Transverse colon (tissue), 4 donors: ENCODE results near the gene SMTNL2. TPM values are rescaled to one million over a fixed set of nuclear protein-coding genes. Genes with fewer than 3 reads are reported as not detected.
"Not testable (repeated sequence)": the region's sequence is repeated elsewhere in the genome, so short reads cannot be mapped to it uniquely, and the experiment has no call there.

Experiments used
- DNase-seq: peaks from one replicate; pipeline ENCODE4 v3.0.0-alpha.2; 2019
- H3K27ac ChIP-seq, 4 donors: fragments of 200-600 bp; sonication (generic); 2 replicates each; pipeline ENCODE4 v1.5.1; 2016 to 2018; ENCODE audit warnings: inconsistent platforms in 4 of 4
- H3K27me3 ChIP-seq: fragments of 200-600 bp; sonication (generic); 2 replicates; pipeline ENCODE4 v1.5.1; 2017; ENCODE audit warnings: inconsistent platforms
- H3K36me3 ChIP-seq, 4 donors: fragments of 200-600 bp; sonication (generic); 2 replicates each; pipeline ENCODE4 v1.5.1; 2017 to 2019; ENCODE audit warnings: inconsistent platforms in 4 of 4
- H3K4me1 ChIP-seq, 4 donors: fragments of 200-600 bp; sonication (generic); 2 replicates each; pipeline ENCODE4 v1.5.1; 2017 to 2020; ENCODE audit warnings: inconsistent platforms in 4 of 4
- H3K4me3 ChIP-seq, 4 donors: fragments of 200-600 bp; sonication (generic); 1 replicate in 1 of 4; 2 replicates in 3 of 4; pipeline versions ENCODE4 v1.5.1 to v1.6.1; 2017 to 2019; ENCODE audit warnings: inconsistent platforms in 4 of 4
- H3K9me3 ChIP-seq, 2 donors: fragments of 200-600 bp; sonication (generic); 2 replicates each; pipeline ENCODE4 v1.5.1; 2017 to 2019; ENCODE audit warnings: inconsistent platforms in 2 of 2
- CTCF ChIP-seq, 5 experiments: fragments of 200-600 bp in 3 of 5; fragments of 450-650 bp in 2 of 5; sonication (generic) in 3 of 5; IDR thresholded peaks; 1 replicate in 2 of 5; 2 replicates in 3 of 5; pipeline ENCODE4 v1.5.1; 2016 to 2017; ENCODE audit warnings: antibody characterized with exemption in 5 of 5, inconsistent platforms in 3 of 5, mild to moderate bottlenecking in 2 of 5, moderate library complexity in 1 of 5
- EP300 ChIP-seq: sonication (generic); formaldehyde crosslinking; IDR thresholded peaks from one replicate; pipeline ENCODE4 v1.6.1; 2017; ENCODE audit warnings: antibody characterized with exemption, low read depth
- POLR2A ChIP-seq: fragments of 450-650 bp; IDR thresholded peaks from one replicate; pipeline ENCODE4 v1.6.1; 2016; ENCODE audit warnings: antibody characterized with exemption, mild to moderate bottlenecking, moderate library complexity
- POLR2AphosphoS5 ChIP-seq, 3 donors: sonication (generic); formaldehyde crosslinking; IDR thresholded peaks; one replicate each; pipeline ENCODE4 v1.6.1; 2016; ENCODE audit warnings: antibody characterized with exemption in 3 of 3
- WGBS, 2 donors: methylation state at CpG; one replicate each; pipeline ENCODE4 v1.1.5; 2018; ENCODE audit warnings: low coverage in 1 of 2; 5-methylcytosine and 5-hydroxymethylcytosine counted together
- in situ Hi-C, 4 donors: fragments of 200-750 bp; cut with MboI; loops; one replicate each; pipeline versions ENCODE4 v1.15.0 to v1.15.1; 2017; ENCODE audit warnings: low sequenced_read_pairs in 3 of 4, low pct_ligation_motif_present in 1 of 4, low pct_unique_long_range_greater_than_20kb in 1 of 4
- intact Hi-C: fragments of 100-400 bp; cut with DNase I; formaldehyde crosslinking; loops from one replicate; pipeline ENCODE4 v1.15.1; 2023; ENCODE audit warnings: low total_unique reads
- small RNA-seq, 4 donors: library from RNA; depleted of rRNA; stranded (forward); fragments of <200 nt; gene quantifications; one replicate each; pipeline ENCODE3, GENCODE V24; 2016
- total RNA-seq, 4 donors: library from RNA; depleted of rRNA; stranded (reverse); fragments of >200 nt; gene quantifications; one replicate each; pipeline ENCODE4 v1.1.0, GENCODE V29; 2016

Gene SMTNL2
- total RNA-seq, 4 donors from 2014 or later = 0.16 to 0.96 (median 0.40) TPM; not detected in 1

- no peak for DNase-seq
- Histone ChIP-seq H3K4me1 (peaks cover 0 to 16% (median 12%) of the 10 kb centered on the region in 4 donors), H3K4me3 (no peak overlapping the region), H3K9me3 (no peaks in the 10 kb centered on the region), H3K27me3 (no peaks in the 10 kb centered on the region), H3K36me3 (no peaks in the 10 kb centered on the region), H3K27ac (no peak overlapping the region)
- intact Hi-C loops = no loop called here
- TF ChIP-seq POLR2AphosphoS5 (IDR thresholded peaks at IDR 0.05) = no peak
- TF ChIP-seq CTCF (IDR thresholded peaks at IDR 0.05) = no peak
- no peak for TF ChIP-seq EP300
- no peak for TF ChIP-seq POLR2A
- in situ Hi-C loops = no loop called here
- 79 to 80% methylated on average over 5 of the region's 5 CpGs for WGBS, 2 donors
These were observed 68.7 kb downstream of the SMTNL2 start for GRCh38 chr17:4652997-4653396.

GRCh38 chr17:4655933-4656332 lies 71.6 kb downstream of the SMTNL2 start:
- H3K27me3 ChIP-seq, H3K36me3 ChIP-seq, in situ Hi-C loops, H3K9me3 ChIP-seq, DNase-seq, H3K27ac ChIP-seq, H3K4me3 ChIP-seq, intact Hi-C loops, H3K4me1 ChIP-seq: not testable (repeated sequence)
- 85% methylated on average over 5 to 7 of the region's 7 CpGs for WGBS, 2 donors

GRCh38 chr17:4657678-4658077 lies 73.3 kb downstream of the SMTNL2 start:
- Histone ChIP-seq H3K4me3 (no peak overlapping the region), H3K27me3 (no peaks in the 10 kb centered on the region), H3K27ac (no peak overlapping the region), H3K9me3 (no peaks in the 10 kb centered on the region), H3K36me3 (no peaks in the 10 kb centered on the region), H3K4me1 (no peaks in the 10 kb centered on the region)
- WGBS, 2 donors = 92% methylated on average over 2 of the region's 2 CpGs; no CpG with 5 or more reads in 1 of the 2 donors
- intact Hi-C loops (no loop called here), in situ Hi-C loops (no loop called here)
- TF ChIP-seq POLR2AphosphoS5 (IDR thresholded peaks at IDR 0.05) (no peak), POLR2A (no peak), EP300 (no peak), CTCF (IDR thresholded peaks at IDR 0.05) (no peak)
- no peak for DNase-seq

Small RNAs within 50 kb of the gene (small RNA-seq; reads per million reads assigned to genes)
- gene RNU6-955P = 0 reads per million in 4 donors

Other genes with a start within 250 kb of the SMTNL2 start
- 100 to 1,000 TPM in 1 of 4 donors, 10 to 100 TPM in 3; 41.6 to 104 (median 53.0) TPM for gene UBE2G1, start 217.9 kb upstream of the SMTNL2 start, total RNA-seq
- not detected for gene SPNS3, start 150.6 kb upstream of the SMTNL2 start, total RNA-seq
- 10 to 100 TPM in 3 of 4 donors, 1 to 10 TPM in 1; 8.7 to 72.0 (median 18.2) TPM for gene SPNS2, start 85.6 kb upstream of the SMTNL2 start, total RNA-seq
- 100 to 1,000 TPM in 2 of 4 donors, 10 to 100 TPM in 2; 25.4 to 148 (median 81.5) TPM for gene MYBBP1A, start 29.1 kb upstream of the SMTNL2 start, total RNA-seq
- 100 to 1,000 TPM; 214 to 308 (median 283) TPM for gene GGT6, start 24.0 kb upstream of the SMTNL2 start, total RNA-seq
- gene ALOX15, start 57.1 kb downstream of the SMTNL2 start, total RNA-seq = under 1 TPM in 2 of 4 donors, not detected in 2; 0.41 to 0.48 TPM
- gene PELP1, start 119.6 kb downstream of the SMTNL2 start, total RNA-seq = 10 to 100 TPM; 12.3 to 42.2 (median 16.1) TPM
- gene ARRB2, start 126.1 kb downstream of the SMTNL2 start, total RNA-seq = 10 to 100 TPM; 19.3 to 47.9 (median 36.8) TPM
- gene MED11, start 146.9 kb downstream of the SMTNL2 start, total RNA-seq = 10 to 100 TPM in 3 of 4 donors, 1 to 10 TPM in 1; 1.4 to 60.8 (median 34.1) TPM
- 1 to 10 TPM in 1 of 4 donors, under 1 TPM in 1, not detected in 2; 0.82 to 1.4 TPM for gene ZMYND15, start 155.3 kb downstream of the SMTNL2 start, total RNA-seq
- 10 to 100 TPM; 13.0 to 72.6 (median 27.0) TPM for gene CXCL16, start 155.4 kb downstream of the SMTNL2 start, total RNA-seq
- gene TM4SF5, start 187.4 kb downstream of the SMTNL2 start, total RNA-seq = 10 to 100 TPM in 3 of 4 donors, 1 to 10 TPM in 1; 5.2 to 42.6 (median 26.1) TPM
- gene VMO1, start 201.8 kb downstream of the SMTNL2 start, total RNA-seq = 1 to 10 TPM in 2 of 4 donors, under 1 TPM in 1, not detected in 1; 0.68 to 5.2 (median 1.9) TPM
- 1 to 10 TPM in 1 of 4 donors, under 1 TPM in 1, not detected in 2; 0.41 to 1.7 TPM for gene GLTPD2, start 204.4 kb downstream of the SMTNL2 start, total RNA-seq
- gene PSMB6, start 211.6 kb downstream of the SMTNL2 start, total RNA-seq = 100 to 1,000 TPM in 2 of 4 donors, 10 to 100 TPM in 2; 34.0 to 111 (median 80.9) TPM
- 10 to 100 TPM; 13.9 to 81.9 (median 18.9) TPM for gene PLD2, start 222.6 kb downstream of the SMTNL2 start, total RNA-seq
- gene MINK1, start 248.8 kb downstream of the SMTNL2 start, total RNA-seq = 100 to 1,000 TPM; 128 to 406 (median 181) TPM